ENCODE measurements around the gene SEMA4A. TPM values are rescaled to one million over a fixed set of nuclear protein-coding genes. Genes with fewer than 3 reads are reported as not detected.
A peak's percentile ranks its signal among the peaks of the same experiment; 100 is the strongest.
"Not testable (repeated sequence)": the region's sequence is repeated elsewhere in the genome, so short reads cannot be mapped to it uniquely, and the experiment has no call there.

SEMA4A gene
- total RNA-seq, 1 donor from 2014 or later = 49.3 TPM

DNA sequence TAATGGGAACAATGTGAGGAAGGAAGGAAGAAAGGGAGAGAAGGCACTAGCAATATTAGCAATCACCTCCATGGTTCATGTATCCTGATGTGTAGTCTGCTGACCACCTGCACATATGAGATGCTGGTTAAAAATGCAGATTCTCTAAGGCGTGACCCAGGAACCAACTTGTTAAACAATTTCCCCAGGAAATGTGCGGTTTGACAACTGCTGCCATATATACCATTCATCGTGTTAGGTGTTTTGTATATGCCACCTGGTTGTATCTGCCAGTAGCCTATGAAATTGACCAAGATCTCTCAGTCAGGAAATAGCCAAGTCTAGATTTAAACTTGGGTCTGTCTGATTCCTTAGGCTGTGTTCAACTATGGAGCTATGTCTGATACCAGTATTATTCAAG, 4.1 kb downstream of the SEMA4A start:
- no peak for DNase-seq (ENCODE audit: low spot score)

DNA sequence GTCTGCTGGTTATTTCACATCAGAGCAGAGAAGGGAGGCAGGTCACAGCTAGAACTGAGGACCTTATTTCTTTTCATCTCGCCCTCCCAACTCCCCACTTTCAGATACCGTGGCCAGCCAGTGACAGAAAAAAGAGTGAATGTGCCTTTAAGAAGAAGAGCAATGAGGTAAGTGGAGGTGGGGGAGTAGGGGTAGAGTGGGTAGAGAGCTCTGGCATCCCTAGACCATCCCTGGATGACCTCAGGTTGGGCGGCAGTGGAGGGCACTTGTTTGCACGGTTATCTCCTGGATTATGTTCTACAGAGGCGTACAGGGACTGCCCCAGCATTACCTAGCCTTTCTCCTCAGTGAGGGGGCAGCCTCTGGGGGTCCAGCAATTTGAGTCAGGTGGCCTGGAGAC, 4.6 kb downstream of the SEMA4A start:
- no peak for DNase-seq (ENCODE audit: low spot score)

DNA sequence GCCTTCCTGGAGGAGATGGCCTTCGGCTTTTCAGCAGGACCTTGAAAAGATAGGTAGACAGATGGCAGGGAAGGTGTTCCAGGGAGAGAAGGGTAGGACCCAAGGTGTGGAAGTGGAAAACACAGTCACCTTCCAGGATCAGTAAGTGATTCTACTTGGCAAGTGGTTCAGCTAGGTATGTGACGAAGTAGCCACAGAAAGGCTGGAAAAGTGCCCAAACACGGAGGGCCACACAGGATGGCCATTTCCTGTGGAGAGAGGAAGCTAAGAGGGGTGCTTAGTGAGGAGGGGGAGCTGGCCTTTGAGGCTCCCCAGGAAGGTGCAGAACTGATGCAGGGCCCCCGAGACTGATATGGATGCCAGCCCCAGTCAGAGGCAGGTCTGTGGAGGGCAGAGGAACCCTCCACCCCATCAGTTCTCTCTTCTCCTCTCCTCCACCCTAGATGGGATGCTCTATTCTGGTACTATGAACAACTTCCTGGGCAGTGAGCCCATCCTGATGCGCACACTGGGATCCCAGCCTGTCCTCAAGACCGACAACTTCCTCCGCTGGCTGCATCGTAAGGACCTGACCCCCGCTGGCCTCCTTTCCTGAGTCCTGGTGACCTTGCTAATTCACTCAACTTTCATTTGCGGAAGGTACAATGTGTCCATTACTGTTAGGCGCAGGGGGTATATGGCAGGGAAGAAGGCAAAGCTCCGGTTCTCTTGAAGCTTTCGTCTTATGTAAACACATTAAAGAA, 6.8 kb downstream of the SEMA4A start:
- no peak for DNase-seq (ENCODE audit: low spot score)

DNA sequence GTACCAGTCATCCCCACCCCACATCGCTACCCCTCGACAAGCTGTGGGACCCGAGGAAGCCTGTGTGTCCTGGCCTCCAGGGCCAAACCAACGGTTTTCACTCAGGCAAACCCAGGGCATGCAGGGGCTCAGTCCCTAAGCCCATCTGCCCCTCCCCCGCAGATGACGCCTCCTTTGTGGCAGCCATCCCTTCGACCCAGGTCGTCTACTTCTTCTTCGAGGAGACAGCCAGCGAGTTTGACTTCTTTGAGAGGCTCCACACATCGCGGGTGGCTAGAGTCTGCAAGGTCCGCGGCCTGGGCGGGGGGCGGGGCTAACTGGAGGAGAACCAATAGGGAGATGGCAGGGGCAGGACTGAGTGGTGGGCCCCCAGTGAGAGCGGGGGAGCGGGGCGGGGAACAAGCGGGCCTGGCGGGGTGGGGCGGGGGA, 7.4 kb downstream of the SEMA4A start:
- peak; percentile 79 for DNase-seq (ENCODE audit: low spot score)

DNA sequence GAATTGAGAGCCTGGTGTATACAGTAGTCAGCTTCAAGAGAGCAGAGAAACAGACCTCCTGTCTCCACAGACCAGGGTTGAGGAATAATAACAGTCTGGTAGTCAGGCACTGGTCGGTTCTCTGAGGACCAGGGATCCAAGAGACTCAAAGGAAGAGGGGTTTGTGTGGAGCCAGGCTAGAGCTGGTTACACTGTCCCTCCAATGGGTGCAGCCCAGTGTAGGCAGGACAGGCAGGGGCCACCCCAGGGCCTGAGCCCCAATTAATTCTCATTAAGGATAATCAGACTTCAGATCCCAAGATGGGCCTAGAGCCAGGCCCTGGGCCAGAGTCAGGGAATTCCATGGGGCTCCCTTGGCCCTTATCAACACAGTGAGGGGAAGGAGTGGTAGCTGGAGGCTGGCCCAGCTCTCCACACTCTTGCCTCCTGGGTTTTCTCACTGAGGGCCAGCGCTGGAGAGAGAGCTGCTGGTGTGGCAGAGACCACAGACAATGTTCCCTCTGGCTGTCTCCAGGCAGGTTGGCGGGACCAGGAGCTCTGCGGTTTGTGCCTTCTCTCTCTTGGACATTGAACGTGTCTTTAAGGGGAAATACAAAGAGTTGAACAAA, 9.1 kb downstream of the SEMA4A start:
- DNase-seq (ENCODE audit: low spot score) = no peak

DNA sequence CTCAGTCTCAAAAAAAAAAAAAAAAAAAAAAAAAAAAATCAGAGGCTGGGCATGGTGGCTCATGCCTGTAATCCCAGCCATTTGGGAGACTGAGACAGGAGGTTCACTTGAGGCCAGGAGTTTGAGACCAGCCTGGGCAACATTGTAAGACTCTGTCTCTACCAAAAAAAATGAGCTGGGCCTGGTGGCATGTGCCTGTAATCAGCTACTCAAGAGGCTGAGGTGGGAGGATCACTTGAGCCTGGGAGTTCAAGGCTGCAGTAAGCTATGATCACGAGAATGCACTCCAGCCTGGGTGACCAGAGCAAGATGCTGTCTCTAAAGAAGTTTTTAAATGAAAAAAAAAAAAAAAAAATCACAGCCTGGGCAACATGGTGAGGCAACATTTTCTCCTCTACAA, 10.3 kb downstream of the SEMA4A start:
- no peak for DNase-seq (ENCODE audit: low spot score)

DNA sequence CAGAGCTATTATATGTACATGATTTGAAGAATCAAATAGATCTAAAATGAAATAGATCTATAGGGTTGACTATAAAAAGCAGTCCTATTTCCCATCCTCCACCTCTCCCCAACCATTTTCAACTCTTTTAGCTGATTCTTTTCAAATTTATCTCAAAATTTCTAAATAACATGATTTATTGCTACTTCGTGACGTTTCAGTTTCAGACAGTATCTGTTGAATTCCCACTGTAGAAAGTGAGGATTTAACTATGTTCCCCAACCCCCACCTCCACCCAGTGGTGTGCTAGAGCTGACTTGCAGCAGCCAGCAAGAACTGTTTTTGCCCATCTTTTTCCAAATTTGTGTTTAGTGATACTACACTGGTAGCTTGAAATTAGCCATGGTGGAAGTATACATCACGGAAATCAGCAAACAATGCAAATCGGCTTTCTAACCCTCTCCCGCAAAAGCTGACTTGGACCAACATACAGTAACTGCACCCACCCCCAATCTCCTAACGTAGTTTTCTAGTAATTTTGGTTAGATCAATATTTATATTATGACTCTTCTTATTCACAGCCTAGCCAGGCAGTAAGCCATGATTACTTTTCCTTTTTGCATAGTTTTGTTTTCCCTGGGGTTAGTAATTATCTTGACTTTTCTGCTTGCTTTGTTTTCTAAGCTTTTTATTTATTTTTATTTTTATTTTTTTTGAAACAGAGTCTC, 10.9 kb downstream of the SEMA4A start:
- no peak for DNase-seq (ENCODE audit: low spot score)

DNA sequence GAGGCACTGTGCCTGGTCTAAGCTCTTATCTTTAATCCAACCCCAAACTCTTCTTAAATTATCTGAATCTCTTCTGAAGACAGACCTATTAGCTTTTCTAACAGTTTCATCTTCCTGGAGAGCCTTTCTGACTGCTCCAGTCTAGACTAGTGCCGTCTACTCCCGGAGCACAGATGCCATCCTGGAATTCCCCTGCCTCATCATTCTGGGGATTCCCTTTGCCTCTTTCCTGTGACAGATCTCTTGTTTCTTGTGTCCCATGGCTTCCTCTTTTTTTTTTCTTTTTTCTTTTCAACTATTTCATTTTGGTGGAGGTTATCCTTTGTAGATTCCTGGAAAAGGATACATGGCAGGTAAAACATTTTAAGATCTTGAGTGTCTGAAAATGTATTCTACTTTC, 11.7 kb downstream of the SEMA4A start:
- no peak for DNase-seq (ENCODE audit: low spot score)

DNA sequence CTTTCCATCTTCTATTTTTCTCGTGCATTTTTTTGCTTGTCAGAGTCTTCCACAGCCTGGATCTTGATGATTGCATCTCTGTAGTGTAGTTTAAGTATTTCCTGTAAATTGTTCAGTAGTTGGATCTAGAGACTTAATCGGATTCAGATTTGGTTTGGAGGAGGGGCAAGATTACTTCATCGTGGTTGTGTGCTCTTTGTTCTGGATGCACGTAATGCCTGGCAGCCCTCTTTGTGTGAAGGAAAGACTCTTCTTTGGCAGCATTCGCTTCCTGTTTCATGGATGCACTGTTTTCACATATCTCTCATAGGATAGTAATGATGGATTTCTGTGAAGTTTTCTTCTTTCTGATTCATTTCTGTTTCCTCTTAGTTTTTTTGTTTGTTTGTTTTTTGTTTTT, 14.2 kb downstream of the SEMA4A start:
- no peak for DNase-seq (ENCODE audit: low spot score)

DNA sequence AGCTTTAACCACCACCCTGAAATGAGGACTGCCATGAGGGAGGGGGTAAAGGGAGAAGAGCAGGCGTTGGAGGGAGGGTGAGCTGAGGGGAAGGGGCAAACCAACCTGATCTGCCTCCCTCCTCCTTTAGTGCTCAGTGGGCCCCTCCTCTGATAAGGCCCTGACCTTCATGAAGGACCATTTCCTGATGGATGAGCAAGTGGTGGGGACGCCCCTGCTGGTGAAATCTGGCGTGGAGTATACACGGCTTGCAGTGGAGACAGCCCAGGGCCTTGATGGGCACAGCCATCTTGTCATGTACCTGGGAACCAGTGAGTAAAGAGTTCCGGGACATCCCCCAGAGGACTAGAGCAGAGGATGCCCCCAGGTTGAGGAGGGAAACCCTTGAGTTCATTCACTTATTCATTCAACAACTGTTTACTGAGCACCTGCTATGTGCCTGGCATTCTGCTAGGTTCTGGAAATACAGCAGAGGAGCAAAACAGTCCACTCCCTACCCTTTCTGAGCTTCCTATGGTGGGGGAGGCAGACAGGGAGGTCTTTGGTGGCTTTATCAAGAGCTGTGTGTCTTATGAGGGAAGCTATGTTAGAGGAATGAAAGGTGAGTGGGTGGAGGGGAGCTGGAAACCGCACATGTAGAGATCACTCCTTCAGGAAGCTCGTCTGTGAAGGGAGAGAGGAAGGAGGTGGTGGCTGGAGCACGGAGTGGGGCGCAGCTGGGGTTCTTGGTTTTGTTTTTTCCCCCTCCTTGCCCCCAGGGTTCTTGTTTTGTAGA, 19.5 kb downstream of the SEMA4A start:
- no peak for DNase-seq (ENCODE audit: low spot score)

DNA sequence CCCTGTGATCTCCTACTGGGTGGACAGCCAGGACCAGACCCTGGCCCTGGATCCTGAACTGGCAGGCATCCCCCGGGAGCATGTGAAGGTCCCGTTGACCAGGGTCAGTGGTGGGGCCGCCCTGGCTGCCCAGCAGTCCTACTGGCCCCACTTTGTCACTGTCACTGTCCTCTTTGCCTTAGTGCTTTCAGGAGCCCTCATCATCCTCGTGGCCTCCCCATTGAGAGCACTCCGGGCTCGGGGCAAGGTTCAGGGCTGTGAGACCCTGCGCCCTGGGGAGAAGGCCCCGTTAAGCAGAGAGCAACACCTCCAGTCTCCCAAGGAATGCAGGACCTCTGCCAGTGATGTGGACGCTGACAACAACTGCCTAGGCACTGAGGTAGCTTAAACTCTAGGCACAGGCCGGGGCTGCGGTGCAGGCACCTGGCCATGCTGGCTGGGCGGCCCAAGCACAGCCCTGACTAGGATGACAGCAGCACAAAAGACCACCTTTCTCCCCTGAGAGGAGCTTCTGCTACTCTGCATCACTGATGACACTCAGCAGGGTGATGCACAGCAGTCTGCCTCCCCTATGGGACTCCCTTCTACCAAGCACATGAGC, 23.3 kb downstream of the SEMA4A start:
- DNase-seq (ENCODE audit: low spot score) = no peak

DNA sequence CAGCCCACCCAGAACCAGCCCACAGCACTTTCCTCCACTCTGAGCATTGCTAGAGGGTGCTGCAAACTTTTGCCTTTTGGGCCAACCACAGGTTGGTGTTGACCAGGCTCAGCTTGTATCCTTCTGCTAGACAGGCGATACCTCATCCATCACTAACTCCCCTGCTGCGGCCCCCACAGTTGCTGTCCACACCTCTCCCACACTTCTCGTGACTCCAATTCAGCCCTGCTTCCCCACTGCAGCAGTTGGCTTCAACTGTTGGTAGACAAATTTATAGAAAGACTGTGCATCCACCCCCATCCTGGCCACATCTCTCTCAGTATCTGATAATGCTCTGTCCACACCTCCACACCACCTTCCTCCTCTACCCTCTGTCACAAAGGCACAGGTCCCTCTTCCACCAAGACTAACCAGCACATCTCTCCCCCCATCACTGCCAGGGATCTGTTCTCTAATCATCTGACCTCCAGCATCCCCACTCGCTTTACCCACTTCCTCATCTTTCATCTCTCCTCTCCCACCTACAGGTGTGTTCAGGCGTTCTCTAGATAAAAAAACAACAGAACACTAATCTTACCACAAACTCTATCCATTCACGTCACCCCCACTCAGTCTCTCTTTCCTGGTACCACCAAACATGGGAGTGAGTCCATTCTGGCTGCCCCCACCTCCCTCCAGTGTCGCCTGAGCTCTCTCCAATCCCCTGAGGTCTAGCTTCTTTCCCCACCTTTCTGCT, 24.7 kb downstream of the SEMA4A start:
- DNase-seq (ENCODE audit: low spot score) = no peak

DNA sequence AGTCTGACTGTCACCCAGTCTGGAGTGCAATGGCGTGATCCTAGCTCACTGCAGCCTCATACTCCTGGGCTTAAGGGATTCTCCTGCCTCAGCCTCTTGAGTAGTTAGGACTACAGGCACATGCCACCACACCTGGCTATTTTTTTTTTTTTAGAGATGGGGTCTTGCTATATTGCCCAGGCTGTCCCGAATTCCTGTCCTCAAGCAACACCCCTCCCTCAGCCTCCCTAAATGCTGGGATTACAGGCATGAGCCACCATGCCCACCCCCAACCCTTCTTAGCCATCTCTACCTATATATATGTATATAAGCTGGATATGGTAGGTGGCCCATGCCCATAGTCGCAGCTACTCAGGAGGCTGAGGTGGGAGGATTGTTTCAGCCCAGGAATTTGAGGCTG, 27.1 kb downstream of the SEMA4A start:
- no peak for DNase-seq (ENCODE audit: low spot score)

DNA sequence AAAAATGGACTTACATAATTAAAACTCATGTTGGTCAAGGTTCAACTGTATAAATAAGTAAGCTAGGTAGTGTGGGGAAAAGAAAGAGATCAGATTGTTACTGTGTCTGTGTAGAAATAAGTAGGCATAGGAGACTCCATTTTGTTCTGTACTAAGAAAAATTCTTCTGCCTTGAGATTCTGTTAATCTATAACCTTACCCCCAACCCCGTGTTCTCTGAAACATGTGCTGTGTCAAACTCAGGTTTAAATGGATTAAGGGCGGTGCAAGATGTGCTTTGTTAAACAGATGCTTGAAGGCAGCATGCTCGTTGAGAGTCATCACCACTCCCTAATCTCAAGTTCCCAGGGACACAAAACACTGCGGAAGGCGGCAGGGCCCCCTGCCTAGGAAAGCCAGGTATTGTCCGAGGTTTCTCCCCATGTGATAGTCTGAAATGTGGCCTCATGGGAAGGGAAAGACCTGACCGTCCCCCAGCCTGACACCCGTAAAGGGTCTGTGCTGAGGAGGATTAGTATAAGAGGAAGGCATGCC, 28.1 kb downstream of the SEMA4A start:
- DNase-seq (ENCODE audit: low spot score) = not testable (repeated sequence)

DNA sequence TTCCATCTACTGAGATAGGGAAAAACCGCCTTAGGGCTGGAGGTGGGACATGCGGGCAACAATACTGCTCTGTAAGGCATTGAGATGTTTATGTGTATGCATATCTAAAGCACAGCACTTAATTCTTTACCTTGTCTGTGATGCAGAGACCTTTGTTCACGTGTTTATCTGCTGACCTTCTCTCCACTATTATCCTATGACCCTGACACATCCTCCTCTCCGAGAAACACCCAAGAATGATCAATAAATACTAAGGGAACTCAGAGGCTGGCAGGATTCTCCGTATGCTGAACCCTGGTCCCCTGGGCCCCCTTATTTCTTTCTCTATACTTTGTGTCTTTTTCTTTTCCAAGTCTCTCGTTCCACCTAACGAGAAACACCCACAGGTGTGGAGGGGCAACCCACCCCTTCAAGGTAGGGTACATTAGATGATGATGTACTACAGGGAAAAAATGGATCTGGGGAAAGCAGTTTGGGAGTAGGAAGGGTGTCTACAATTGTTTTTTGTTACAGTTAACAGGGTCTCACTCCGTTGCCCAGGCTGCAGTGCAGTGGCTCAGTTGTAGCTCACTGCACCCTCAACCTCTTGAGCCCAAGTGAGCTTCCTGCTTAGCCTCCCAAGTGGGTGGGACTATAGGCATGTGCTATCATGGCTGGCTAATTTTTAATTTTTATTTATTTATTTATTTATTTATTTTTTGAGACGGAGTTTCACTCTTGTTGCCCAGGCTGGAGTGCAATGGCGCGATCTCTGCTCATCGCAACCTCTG, 28.8 kb downstream of the SEMA4A start:
- not testable (repeated sequence) for DNase-seq (ENCODE audit: low spot score)

DNA sequence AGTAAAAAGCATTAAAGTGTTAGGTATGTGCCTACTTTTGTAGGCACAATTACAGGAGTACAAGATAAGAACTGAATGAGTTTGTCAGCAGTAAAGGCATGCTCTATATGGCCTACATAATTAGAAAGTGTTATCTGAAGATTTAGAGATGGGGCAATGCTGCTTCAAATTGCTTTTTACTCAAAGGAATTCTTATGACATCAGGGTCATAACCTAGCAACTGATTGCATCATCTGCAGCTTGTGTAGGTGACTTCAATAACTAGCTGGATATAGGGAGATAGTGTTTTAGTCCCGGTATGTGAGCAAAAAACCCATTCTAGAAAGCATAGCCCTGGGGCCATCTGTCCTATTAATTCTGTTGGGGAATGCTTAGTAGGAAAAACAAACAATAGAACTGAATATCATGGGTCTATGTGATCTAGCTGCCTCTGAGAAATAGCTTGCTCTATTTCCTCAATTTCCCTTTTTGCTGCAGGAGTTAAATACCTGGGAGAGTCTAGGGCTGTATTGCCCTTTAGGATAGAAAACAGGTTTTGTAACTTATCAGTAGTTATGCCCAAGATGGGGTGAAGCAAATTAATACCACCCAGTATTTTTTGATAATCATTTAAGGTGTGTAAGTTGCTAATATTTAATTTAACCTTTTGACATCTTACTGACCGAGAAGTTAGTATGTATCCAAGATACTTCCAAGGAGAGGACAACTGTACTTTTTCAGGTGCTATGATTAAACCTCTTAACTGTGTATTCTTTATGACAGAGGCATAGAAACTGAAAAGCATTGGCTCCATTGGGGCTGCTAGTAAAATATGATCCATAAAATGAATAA, 33.2 kb downstream of the SEMA4A start:
- not testable (repeated sequence) for DNase-seq (ENCODE audit: low spot score)

DNA sequence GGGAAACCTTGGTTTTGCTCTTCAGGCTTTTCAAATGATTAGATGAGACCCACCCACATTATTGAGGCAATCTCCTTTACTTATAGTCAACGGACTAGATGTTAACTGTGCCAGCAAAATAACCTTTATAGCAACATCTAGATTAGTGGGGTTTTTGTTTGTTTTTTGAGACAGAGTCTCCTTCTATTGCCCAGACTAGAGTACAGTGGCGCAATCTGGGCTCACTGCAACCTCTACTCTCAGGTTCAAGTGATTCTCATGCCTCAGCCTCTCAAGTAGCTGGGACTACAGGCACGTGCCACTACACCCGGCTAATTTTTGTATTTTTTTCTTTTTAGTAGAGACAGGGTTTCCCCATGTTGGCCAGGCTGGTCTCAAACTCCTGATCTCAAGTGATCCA, 36.9 kb downstream of the SEMA4A start:
- DNase-seq (ENCODE audit: low spot score) = not testable (repeated sequence)

DNA sequence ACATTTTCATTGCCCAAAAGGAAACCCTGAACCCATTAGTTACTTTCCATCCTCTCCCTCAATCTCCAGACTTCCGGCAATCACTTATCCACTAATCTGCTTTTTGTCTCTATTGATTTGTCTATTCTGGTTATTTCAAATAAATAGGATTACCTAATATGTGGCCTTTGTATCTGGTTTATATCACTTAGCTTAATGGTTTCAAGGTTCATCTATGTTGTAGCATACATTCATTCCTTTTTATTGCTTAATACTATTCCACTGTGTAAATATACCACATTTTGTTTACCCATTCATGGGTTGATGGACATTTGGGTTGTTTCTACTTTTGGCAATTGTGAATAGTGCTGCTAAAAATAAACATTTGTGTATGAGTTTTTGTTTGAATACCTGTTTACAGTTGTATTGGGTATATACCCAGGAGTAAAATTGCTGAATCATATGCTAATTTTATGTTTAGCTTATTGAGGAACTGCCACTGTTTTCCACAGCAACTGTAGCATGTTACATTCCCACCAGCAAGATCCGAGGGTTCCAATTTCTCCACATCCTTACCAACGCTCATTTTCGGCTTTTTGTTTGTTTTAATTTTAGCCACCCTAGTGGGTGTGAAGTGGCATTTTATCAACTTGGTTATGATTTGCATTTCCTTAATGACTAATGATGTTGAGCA, 38.0 kb downstream of the SEMA4A start:
- no peak for DNase-seq (ENCODE audit: low spot score)

DNA sequence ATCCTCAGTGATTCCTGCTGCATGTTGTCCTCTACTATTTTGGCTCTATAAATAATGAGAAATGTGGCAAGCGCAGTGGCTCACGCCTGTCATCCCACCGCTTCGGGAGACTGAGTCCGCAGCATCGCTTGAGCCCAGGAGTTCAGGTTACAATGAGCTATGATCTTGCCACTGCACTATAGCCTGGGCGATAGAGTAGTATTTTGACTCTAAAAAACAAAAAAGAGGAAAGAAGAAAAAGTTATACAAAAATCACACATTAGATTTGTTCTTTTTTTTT, 39.8 kb downstream of the SEMA4A start:
- DNase-seq (ENCODE audit: low spot score) = no peak
